ENCODE data around the gene SPINK14.

GRCh38 chr5:148147415-148147814 lies 20.9 kb upstream of the SPINK14 start:
- TF ChIP-seq CTCF (IDR thresholded peaks at IDR 0.05), result no peak
- TF ChIP-seq EP300 (IDR thresholded peaks at IDR 0.05), result no peak
